Motor neuron (in vitro differentiated cells): ENCODE measurements around the gene ECI1. TPM values are rescaled to one million over a fixed set of nuclear protein-coding genes. Genes with fewer than 3 reads are reported as not detected.

ENCODE experiments used
- ATAC-seq, 8 experiments: fragments of 200-7000 bp; cut with Tn5 transposase; replicated peaks in 6 of 8; 2 replicates each; pipeline ENCODE4 v1.8.0; 2021; ENCODE audit warnings: mild to moderate bottlenecking in 8 of 8, moderate library complexity in 8 of 8
- H3K27ac ChIP-seq, 2 donors: fragments of 250-450 bp; sonication (Bioruptor Pico); 2 replicates each; pipeline ENCODE4 v1.9.0; 2021; ENCODE audit warnings: antibody characterized with exemption in 2 of 2, mild to moderate bottlenecking in 2 of 2, moderate library complexity in 1 of 2
- H3K4me1 ChIP-seq, 2 donors: fragments of 250-450 bp; sonication (Bioruptor Pico); replicated peaks in 1 of 2; 2 replicates each; pipeline ENCODE4 v1.6.1; 2021; ENCODE audit warnings: antibody characterized with exemption in 2 of 2, mild to moderate bottlenecking in 2 of 2, moderate library complexity in 1 of 2
- H3K4me3 ChIP-seq, 5 donors: fragments of 250-450 bp; sonication (Bioruptor Pico); 2 replicates each; pipeline ENCODE4 v1.9.0; 2021; ENCODE audit warnings: antibody characterized with exemption in 5 of 5, mild to moderate bottlenecking in 5 of 5, moderate library complexity in 4 of 5
- WGBS, 10 experiments: fragments of 450-650 bp; shearing (Covaris generic); methylation state at CpG; one replicate each; pipeline ENCODE4 v1.0.0; 2022; 5-methylcytosine and 5-hydroxymethylcytosine counted together
- in situ Hi-C, 9 experiments: fragments of 400-800 bp; cut with MboI; loops; one replicate each; pipeline ENCODE4 v1.15.0; 2021; ENCODE audit warnings: low sequenced_read_pairs in 9 of 9, low pct_unique_long_range_greater_than_20kb in 2 of 9; ENCODE audit not compliant: unreplicated experiment in 9 of 9
- total RNA-seq, 8 experiments: library from RNA; unstranded; fragments of 300-600 nt; gene quantifications; 2 replicates each; pipeline versions ENCODE4 v1.2.3 to v1.2.4, GENCODE V29; 2022

The ECI1 gene
- total RNA-seq, 8 experiments from 2014 or later, result 26.6 to 56.4 (median 32.6) TPM

GRCh38 chr16:2195322-2196161, 55.8 kb downstream of the ECI1 start:
- WGBS, 10 experiments, result 0% methylated on average over 5 of the region's 49 CpGs; no CpG with 5 or more reads in 9 of the 10 experiments

GRCh38 chr16:2194852-2195321, 56.5 kb downstream of the ECI1 start:
- peak overlapping the region; percentile 7 to 66 for H3K27ac ChIP-seq
- H3K4me3 ChIP-seq, result peak overlapping the region; percentile 48 to 97 (median 84)
- WGBS, 10 experiments, result 0 to 60% (median 6%) methylated on average over 1 to 4 of the region's 10 CpGs; no CpG with 5 or more reads in 6 of the 10 experiments
- in situ Hi-C loops, result no loop called here
- H3K4me1 ChIP-seq, result peaks cover 20 to 26% of the 10 kb centered on the region in 2 donors
- ATAC-seq, result peak; percentile 43 to 69 (median 58)

More at GRCh38 chr16:2195322-2196161, 55.8 kb downstream of the ECI1 start:
- H3K4me1 ChIP-seq, result peaks cover 15 to 20% of the 10 kb centered on the region in 2 donors
- in situ Hi-C loops, result no loop called here
- peak in 7 of 8 experiments; percentile 7 to 68 (median 51) for ATAC-seq
- H3K27ac ChIP-seq, result peak overlapping the region; percentile 66 to 68
- peak overlapping the region; percentile 48 to 97 (median 84) for H3K4me3 ChIP-seq

GRCh38 chr16:2194166-2194834, 57.1 kb downstream of the ECI1 start:
- Histone ChIP-seq H3K4me1 (peaks cover 20 to 29% of the 10 kb centered on the region in 2 donors), H3K27ac (peak overlapping the region; percentile 9 to 66), H3K4me3 (peak overlapping the region in 4 of 5 donors; percentile 48 to 87 (median 76))
- in situ Hi-C loops, result no loop called here
- peak; percentile 8 to 66 (median 42) for ATAC-seq
- 10 to 47% (median 20%) methylated on average over 2 of the region's 16 CpGs; no CpG with 5 or more reads in 7 of the 10 experiments for WGBS, 10 experiments

- peaks cover 20 to 29% of the 10 kb centered on the region in 2 donors for H3K4me1 ChIP-seq
- no peak overlapping the region for H3K27ac ChIP-seq
- no peak overlapping the region for H3K4me3 ChIP-seq
- ATAC-seq, result no peak
- WGBS, 10 experiments, result 60 to 100% (median 90%) methylated on average over 1 to 8 of the region's 11 CpGs; no CpG with 5 or more reads in 5 of the 10 experiments
- in situ Hi-C loops, result no loop called here
Observed at GRCh38 chr16:2191446-2191706, 60.0 kb downstream of the ECI1 start.

GRCh38 chr16:2190659-2191445, 60.5 kb downstream of the ECI1 start:
- ATAC-seq, result no peak
- Histone ChIP-seq H3K4me3 (no peak overlapping the region), H3K4me1 (peaks cover 20 to 29% of the 10 kb centered on the region in 2 donors), H3K27ac (no peak overlapping the region)
- in situ Hi-C loops, result no loop called here
- 72 to 90% (median 80%) methylated on average over 1 to 5 of the region's 25 CpGs; no CpG with 5 or more reads in 7 of the 10 experiments for WGBS, 10 experiments

- Histone ChIP-seq H3K4me1 (peaks cover 20 to 26% of the 10 kb centered on the region in 2 donors), H3K27ac (no peak overlapping the region), H3K4me3 (no peak overlapping the region)
- in situ Hi-C loops, result no loop called here
- no peak for ATAC-seq
- 24 to 100% methylated on average over 3 to 6 of the region's 24 CpGs; no CpG with 5 or more reads in 8 of the 10 experiments for WGBS, 10 experiments
Observed at GRCh38 chr16:2190002-2190658, 61.3 kb downstream of the ECI1 start.

Other genes starting within 250 kb of the ECI1 start
- 10 to 100 TPM; 17.6 to 49.1 (median 27.6) TPM for gene ZNF598, start 241.8 kb downstream of the ECI1 start, total RNA-seq
- gene NPW, start 231.8 kb downstream of the ECI1 start, total RNA-seq, result 1 to 10 TPM in 2 of 8 experiments, under 1 TPM in 3, not detected in 3; 0.27 to 1.7 (median 0.92) TPM
- 10 to 100 TPM in 4 of 8 experiments, 1 to 10 TPM in 4; 1.2 to 27.4 (median 7.8) TPM for gene NHERF2, start 224.7 kb downstream of the ECI1 start, total RNA-seq
- 10 to 100 TPM; 13.0 to 28.3 (median 18.8) TPM for gene NTHL1, start 203.8 kb downstream of the ECI1 start, total RNA-seq
- 100 to 1,000 TPM in 1 of 8 experiments, 10 to 100 TPM in 7; 28.1 to 102 (median 53.2) TPM for gene TSC2, start 203.6 kb downstream of the ECI1 start, total RNA-seq
- 100 to 1,000 TPM in 1 of 8 experiments, 10 to 100 TPM in 7; 27.9 to 123 (median 58.3) TPM for gene PKD1, start 115.7 kb downstream of the ECI1 start, total RNA-seq
- gene RAB26, start 103.0 kb downstream of the ECI1 start, total RNA-seq, result 10 to 100 TPM in 2 of 8 experiments, 1 to 10 TPM in 6; 3.3 to 22.2 (median 5.2) TPM
- gene TRAF7, start 95.8 kb downstream of the ECI1 start, total RNA-seq, result 10 to 100 TPM; 20.7 to 82.2 (median 33.3) TPM
- gene CASKIN1, start 55.0 kb downstream of the ECI1 start, total RNA-seq, result 10 to 100 TPM in 1 of 8 experiments, 1 to 10 TPM in 6, under 1 TPM in 1; 0.61 to 12.2 (median 6.0) TPM
- gene MLST8, start 46.1 kb downstream of the ECI1 start, total RNA-seq, result 10 to 100 TPM; 25.9 to 59.8 (median 38.7) TPM
- 10 to 100 TPM in 2 of 8 experiments, 1 to 10 TPM in 6; 1.1 to 15.1 (median 8.4) TPM for gene BRICD5, start 40.7 kb downstream of the ECI1 start, total RNA-seq
- gene PGP, start 36.7 kb downstream of the ECI1 start, total RNA-seq, result 10 to 100 TPM in 4 of 8 experiments, 1 to 10 TPM in 4; 6.5 to 14.9 (median 9.9) TPM
- gene E4F1, start 28.0 kb downstream of the ECI1 start, total RNA-seq, result 10 to 100 TPM; 15.4 to 32.4 (median 23.1) TPM
- 1 to 10 TPM in 6 of 8 experiments, under 1 TPM in 2; 0.61 to 3.0 (median 1.2) TPM for gene DNASE1L2, start 15.1 kb downstream of the ECI1 start, total RNA-seq
- gene RNPS1, start 16.5 kb upstream of the ECI1 start, total RNA-seq, result 100 to 1,000 TPM; 108 to 257 (median 163) TPM
- gene ABCA3, start 89.1 kb upstream of the ECI1 start, total RNA-seq, result 10 to 100 TPM in 6 of 8 experiments, 1 to 10 TPM in 2; 2.1 to 41.4 (median 23.3) TPM
- gene CCNF, start 177.9 kb upstream of the ECI1 start, total RNA-seq, result 10 to 100 TPM in 3 of 8 experiments, 1 to 10 TPM in 5; 1.7 to 32.2 (median 6.8) TPM
- 10 to 100 TPM in 4 of 8 experiments, 1 to 10 TPM in 3, under 1 TPM in 1; 0.61 to 26.8 (median 10.0) TPM for gene TEDC2, start 208.5 kb upstream of the ECI1 start, total RNA-seq
- 1 to 10 TPM in 7 of 8 experiments, under 1 TPM in 1; 0.51 to 4.6 (median 1.4) TPM for gene NTN3, start 219.7 kb upstream of the ECI1 start, total RNA-seq
- 10 to 100 TPM; 12.3 to 23.5 (median 14.7) TPM for gene TBC1D24, start 223.5 kb upstream of the ECI1 start, total RNA-seq